Umbilical cord (tissue), 2 donors: ENCODE data around the gene BICRA. TPM values are rescaled to one million over a fixed set of nuclear protein-coding genes. Genes with fewer than 3 reads are reported as not detected.
"Not testable (repeated sequence)": the region's sequence is repeated elsewhere in the genome, so short reads cannot be mapped to it uniquely, and the experiment has no call there.

Experiments
- DNase-seq: peaks from one replicate; pipeline ENCODE4 v3.0.0-alpha.2; 2015; ENCODE audit warnings: low spot score
- total RNA-seq: library from RNA; depleted of rRNA; stranded (reverse); fragments of >200 nt; gene quantifications from one replicate; pipeline ENCODE4 v1.2.3, GENCODE V29; 2014; ENCODE audit warnings: low replicate concordance; ENCODE audit not compliant: insufficient read depth

BICRA gene
- total RNA-seq, 1 donor from 2014 or later = 8.4 TPM

GRCh38 chr19:47663435-47663910, 54.5 kb downstream of the BICRA start:
- peak; percentile 20 for DNase-seq

- peak; percentile 57 for DNase-seq
Observed at GRCh38 chr19:47663911-47664771, 55.2 kb downstream of the BICRA start.

- not testable (repeated sequence) for DNase-seq
Observed at GRCh38 chr19:47668556-47668955, 59.6 kb downstream of the BICRA start.

- no peak for DNase-seq
Observed at GRCh38 chr19:47670736-47671135, 61.8 kb downstream of the BICRA start.

- DNase-seq = no peak
Observed at GRCh38 chr19:47671499-47671898, 62.6 kb downstream of the BICRA start.

- no peak for DNase-seq
Observed at GRCh38 chr19:47673426-47673825, 64.5 kb downstream of the BICRA start.

- no peak for DNase-seq
Observed at GRCh38 chr19:47674548-47674947, 65.6 kb downstream of the BICRA start.

GRCh38 chr19:47675271-47675670, 66.3 kb downstream of the BICRA start:
- no peak for DNase-seq

GRCh38 chr19:47675859-47676258, 66.9 kb downstream of the BICRA start:
- DNase-seq = no peak

- DNase-seq = no peak
Observed at GRCh38 chr19:47676811-47677210, 67.9 kb downstream of the BICRA start.

- no peak for DNase-seq
Observed at GRCh38 chr19:47679251-47679900, 70.4 kb downstream of the BICRA start.

- no peak for DNase-seq
Observed at GRCh38 chr19:47679922-47680857, 71.3 kb downstream of the BICRA start.

- DNase-seq = no peak
Observed at GRCh38 chr19:47680858-47681332, 72.0 kb downstream of the BICRA start.

GRCh38 chr19:47681388-47681787, 72.5 kb downstream of the BICRA start:
- no peak for DNase-seq

GRCh38 chr19:47681936-47682335, 73.0 kb downstream of the BICRA start:
- DNase-seq = no peak

GRCh38 chr19:47682939-47683338, 74.0 kb downstream of the BICRA start:
- DNase-seq = no peak

- no peak for DNase-seq
Observed at GRCh38 chr19:47686679-47687450, 77.9 kb downstream of the BICRA start.

GRCh38 chr19:47687906-47688305, 79.0 kb downstream of the BICRA start:
- DNase-seq = no peak

- DNase-seq = no peak
Observed at GRCh38 chr19:47691090-47691489, 82.2 kb downstream of the BICRA start.

GRCh38 chr19:47691782-47692181, 82.8 kb downstream of the BICRA start:
- no peak for DNase-seq

- DNase-seq = no peak
Observed at GRCh38 chr19:47693489-47693888, 84.6 kb downstream of the BICRA start.
